ENCODE data around the gene ST6GALNAC5.

GRCh38 chr1:76866566-76866965 lies 714 bp upstream of the ST6GALNAC5 start:
- TF ChIP-seq, protein P1, sequence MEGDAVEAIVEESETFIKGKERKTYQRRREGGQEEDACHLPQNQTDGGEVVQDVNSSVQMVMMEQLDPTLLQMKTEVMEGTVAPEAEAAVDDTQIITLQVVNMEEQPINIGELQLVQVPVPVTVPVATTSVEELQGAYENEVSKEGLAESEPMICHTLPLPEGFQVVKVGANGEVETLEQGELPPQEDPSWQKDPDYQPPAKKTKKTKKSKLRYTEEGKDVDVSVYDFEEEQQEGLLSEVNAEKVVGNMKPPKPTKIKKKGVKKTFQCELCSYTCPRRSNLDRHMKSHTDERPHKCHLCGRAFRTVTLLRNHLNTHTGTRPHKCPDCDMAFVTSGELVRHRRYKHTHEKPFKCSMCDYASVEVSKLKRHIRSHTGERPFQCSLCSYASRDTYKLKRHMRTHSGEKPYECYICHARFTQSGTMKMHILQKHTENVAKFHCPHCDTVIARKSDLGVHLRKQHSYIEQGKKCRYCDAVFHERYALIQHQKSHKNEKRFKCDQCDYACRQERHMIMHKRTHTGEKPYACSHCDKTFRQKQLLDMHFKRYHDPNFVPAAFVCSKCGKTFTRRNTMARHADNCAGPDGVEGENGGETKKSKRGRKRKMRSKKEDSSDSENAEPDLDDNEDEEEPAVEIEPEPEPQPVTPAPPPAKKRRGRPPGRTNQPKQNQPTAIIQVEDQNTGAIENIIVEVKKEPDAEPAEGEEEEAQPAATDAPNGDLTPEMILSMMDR (IDR thresholded peaks at IDR 0.05) = no peak
- TF ChIP-seq POLR2A (IDR thresholded peaks at IDR 0.05) = no peak
